GM21390 (cell line): ENCODE data around the gene NSMCE1.
"Not testable (repeated sequence)": the region's sequence is repeated elsewhere in the genome, so short reads cannot be mapped to it uniquely, and the experiment has no call there.

Experiments used
- ATAC-seq: cut with Tn5 transposase; IDR thresholded peaks from one replicate; pipeline ENCODE4 v1.9.1; 2021; ENCODE audit not compliant: unreplicated experiment

NSMCE1 gene

DNA sequence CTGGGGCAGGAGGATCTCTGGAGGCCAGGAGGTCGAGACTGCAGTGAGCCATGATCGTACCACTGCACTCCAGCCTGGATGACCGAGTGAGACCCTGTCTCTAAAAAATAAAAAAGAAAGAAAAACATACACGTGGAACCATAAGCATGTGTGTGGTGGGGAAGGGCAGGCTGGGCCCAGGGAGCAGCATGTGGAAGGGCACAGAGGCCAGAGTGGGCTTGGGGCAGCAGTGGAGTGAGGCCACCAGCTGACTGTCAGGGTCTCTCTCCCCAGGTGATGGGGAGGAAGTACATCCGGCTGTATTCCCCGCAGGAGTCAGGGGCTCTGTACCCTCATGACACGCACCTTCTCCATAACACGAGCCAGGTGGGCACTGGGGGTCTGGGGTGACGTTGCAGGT lies 48.5 kb downstream of the NSMCE1 start:
- no peak for ATAC-seq

DNA sequence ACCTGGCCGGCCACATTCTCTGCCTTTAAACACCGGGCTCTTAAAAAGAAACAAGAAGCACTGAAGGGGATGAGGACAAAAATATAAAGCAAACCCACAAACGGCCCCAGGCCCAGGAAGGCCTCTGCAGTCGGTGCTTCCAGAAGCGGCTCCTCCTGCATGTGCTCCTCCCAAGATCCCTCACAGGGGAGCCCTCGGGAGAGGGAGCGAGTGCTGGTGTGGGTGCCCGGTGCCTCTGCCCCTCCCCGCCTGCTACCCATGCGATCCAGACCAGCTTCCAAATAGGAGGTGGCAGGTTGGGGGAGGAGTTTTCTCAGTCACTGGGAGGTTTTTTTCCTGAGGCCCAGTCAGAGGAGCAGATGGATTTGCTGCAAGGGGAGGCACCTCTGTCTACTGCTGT lies 49.4 kb downstream of the NSMCE1 start:
- no peak for ATAC-seq

DNA sequence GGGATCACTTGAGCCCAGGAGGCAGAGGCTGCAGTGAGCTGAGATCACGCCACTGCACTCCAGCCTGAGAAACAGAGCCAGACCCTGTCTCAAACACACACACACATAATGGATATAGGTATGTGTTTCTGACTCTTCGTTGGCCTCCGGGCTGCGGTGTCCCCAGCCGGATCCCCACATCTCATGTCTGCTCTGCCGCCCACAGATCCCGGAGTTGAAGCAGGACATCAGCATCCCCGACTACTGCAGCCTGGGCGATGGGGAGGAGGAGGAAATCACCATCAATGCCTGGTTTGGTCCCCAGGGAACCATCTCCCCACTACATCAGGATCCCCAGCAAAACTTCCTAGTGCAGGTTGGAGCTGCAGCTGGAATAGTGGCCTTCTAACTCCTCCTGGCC lies 49.8 kb downstream of the NSMCE1 start:
- ATAC-seq: no peak

DNA sequence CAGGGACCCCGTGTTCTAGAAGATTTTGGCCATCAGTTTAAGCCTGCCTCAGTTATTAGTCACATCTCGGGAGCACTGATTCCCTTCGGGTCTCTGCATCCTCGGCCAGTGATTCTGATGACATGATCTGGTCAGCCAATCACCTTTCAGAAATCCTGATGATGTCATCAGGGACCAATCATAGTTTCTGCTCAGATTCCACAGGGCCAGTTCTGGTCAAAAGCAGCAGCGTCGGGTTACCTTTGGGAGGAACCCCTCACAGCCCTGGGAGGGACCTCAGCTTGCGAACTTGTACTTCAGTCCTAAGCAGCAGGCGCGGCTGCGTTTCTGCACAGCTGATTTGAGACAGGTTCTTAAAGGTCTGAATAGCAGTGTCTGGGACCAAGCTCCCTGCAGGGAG lies 51.3 kb downstream of the NSMCE1 start:
- ATAC-seq: no peak

DNA sequence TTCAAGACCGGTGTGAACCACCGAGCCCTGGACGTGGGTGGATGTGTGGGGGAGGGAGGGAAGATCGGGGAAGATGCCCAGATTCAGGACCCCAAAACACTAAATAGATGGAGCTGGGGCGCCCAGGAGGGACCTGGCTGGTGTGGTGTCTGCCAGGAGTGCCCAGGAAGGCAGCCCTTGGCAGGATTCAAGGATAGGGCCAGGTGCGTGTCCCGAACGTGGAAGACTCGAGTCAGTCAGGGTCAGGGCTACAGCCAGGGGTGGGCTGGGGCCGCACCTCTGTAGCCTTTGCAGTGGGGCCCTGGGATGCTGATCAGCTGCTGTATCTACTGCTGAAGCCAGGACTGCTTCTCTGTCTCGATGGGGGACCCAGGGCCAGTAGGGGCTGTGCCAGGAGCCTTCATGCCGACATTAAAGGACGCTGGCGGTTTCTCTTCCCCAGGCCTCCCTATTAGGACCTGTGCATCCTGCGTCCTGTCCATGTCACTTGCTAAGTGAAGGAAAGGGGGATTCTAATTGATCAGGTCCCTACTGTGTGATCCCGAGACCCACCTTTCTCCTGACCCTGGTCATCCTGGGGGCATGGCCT lies 52.2 kb downstream of the NSMCE1 start:
- no peak for ATAC-seq

DNA sequence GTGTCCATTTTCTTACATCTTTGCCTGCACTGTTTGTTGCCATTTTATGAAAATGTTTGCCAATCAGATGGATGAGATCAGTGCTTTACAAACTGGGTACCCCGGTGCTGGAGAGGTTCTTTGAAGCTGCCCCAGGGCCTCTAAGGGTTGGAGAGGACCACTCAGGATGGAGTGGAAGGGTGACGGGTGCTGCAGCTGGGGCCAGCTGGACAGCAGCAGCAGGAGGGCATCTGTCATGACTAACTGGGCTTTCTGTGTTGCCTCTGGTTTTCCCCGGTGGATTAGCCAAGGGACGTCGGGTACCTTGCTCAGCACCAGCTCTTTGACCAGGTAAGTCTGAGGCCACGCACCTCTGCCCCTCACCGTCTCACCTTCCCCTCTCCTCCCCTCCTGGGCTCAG lies 52.9 kb downstream of the NSMCE1 start:
- ATAC-seq: no peak

DNA sequence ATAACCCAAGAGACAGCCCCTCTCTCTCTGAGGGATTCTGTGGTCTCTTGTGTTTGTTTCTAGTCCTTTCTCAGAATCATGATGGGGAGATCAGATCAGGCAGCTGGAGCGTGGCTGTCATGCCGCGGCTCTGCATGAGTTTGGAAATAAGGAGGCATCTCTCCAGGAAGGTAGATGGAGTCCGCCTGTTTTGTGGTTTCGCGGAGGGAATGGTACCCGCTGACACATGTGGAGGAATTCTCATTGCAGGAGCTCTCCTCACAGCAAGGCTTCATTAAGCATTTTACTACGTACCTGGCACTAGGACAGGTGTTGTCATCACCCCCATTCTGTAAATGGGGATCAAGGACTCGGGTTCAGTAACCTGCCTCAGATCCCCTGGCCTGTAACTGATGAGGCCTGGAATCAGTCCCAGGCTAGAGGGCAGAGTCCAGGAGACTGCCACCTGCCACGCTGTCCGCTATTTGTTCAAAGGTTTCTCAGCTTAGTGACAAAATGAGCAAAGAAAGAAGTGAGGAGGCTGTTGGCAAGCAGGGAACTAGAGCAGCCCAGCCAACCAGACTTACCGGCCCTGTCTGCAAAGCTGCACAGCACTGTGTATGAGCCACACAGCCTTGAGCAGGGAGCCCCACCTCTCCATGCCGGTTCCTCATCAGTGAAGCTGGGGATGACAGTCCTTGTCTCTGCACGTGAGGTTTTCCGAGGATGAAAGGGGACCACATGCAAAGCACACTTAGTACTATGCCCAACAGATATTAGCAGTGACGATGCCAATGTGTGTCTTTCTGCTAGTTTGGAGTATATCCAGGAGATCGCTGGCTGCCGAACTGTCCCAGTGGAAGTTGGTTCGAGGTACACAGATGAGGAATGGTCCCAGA lies 54.2 kb downstream of the NSMCE1 start:
- ATAC-seq: no peak

DNA sequence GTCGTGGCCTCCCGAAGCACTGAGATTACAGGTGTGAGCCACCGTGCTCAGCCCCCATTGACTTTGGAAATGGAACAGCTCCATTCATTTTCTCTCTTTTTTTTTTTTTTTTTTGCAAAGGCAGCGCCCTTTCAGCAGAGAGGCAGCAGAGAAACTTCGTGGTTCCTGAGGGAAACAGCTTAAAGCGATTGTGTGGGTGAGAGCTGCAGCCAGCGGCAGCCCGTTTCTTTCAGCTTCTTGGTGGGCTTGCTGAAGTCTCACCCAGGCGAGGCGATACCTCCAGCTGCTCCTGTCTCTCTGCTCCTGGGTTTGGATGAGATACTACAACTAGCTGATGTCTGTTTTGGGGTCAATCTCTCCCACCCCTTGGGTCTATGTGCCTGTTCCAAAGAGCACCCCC lies 57.5 kb downstream of the NSMCE1 start:
- no peak for ATAC-seq

DNA sequence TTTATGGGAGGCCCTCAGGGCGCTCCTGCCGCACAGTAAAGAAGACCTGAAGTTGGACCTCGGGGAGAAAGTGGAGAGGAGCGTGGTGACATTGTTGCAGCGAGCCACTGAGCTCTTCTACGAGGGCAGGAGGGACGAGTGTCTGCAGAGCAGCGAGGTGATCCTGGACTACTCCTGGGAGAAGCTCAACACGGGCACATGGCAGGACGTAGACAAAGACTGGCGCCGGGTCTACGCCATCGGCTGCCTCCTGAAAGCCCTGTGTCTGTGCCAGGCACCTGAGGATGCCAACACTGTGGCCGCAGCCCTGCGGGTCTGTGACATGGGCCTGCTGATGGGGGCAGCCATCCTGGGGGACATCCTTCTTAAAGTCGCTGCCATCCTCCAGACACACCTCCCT lies 58.4 kb downstream of the NSMCE1 start:
- ATAC-seq: no peak

DNA sequence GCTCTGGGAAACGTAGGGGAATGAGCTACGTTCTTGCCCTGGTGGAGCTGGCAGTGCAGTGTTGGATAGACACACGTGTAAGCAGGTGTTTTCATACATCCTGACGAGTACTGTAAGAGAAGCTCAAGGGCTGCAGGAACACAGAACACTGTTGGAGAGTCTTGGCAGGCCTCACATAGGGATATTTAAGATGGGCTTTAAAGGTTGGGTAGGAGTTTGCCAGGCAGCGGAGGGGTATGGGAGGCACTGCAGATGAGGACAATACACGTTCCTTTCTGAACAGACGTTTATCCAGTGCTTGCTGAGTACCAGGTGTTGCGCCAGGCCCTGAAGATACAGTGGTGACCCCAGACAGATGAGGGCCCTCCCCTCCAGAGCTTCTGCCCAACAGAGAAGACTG lies 59.0 kb downstream of the NSMCE1 start:
- no peak for ATAC-seq

DNA sequence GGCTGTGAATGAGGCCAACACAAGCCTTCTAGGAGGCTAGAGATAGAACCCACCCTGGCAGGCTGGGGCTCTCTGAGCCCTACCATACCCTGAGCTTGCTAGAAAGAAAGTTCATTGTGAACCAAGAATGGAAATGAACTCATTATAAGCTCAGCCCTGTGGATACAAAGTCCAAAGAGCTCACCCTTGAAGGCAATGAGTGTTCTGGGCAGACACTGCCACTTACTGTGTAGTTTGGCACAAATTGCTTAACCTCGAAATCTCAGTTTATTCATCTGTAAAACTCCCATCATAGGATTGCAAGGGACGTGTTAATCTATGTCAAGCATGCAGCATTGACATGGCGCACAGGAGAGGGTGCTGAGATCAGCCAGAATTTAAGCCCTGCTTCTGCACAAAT lies 59.8 kb downstream of the NSMCE1 start:
- no peak for ATAC-seq

DNA sequence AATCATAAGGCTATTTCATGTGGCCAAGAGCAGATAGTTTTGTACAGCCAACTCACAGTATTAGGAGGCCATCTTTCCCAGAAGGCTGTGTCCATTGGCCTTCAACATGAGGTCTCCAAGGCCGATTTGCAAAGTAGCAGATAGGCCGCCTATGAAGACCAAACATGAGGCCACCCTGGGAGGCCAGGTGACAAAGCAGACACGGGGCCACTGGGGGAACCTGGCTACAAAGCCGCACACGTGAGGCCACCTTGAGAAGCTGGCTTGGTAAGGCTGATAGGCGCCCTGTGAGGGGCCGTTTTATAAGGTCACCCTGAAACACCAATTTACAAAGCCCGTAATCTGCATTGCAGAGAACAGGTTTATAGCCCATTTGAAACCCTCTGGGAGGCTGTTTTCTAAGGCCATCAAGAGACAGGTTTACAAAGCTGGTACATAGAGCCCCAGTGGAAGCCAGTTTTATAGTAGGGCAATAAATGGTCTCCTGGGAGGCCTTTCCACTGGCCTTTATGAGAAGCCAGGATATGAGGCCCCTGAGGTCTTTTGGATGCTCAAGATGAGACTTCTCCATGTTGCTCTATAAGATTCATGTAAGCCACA lies 60.4 kb downstream of the NSMCE1 start:
- ATAC-seq: no peak

DNA sequence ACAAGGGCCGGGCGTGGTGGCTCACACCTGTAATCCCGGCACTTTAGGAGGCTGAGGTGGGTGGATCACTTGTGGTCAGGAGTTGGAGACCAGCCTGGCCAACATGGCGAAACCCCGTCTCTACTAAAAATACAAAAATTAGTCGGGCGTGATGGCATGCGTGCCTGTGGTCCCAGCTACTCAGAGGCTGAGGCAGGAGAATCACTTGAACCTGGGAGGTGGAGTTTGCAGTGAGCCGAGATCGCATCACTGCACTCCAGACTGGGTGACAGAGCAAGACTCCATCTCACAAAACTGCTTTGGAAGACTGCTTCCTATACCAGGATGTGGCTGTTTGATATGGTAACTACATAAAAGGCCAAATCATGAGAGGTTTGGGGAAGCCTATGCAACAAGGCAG lies 61.5 kb downstream of the NSMCE1 start:
- not testable (repeated sequence) for ATAC-seq

DNA sequence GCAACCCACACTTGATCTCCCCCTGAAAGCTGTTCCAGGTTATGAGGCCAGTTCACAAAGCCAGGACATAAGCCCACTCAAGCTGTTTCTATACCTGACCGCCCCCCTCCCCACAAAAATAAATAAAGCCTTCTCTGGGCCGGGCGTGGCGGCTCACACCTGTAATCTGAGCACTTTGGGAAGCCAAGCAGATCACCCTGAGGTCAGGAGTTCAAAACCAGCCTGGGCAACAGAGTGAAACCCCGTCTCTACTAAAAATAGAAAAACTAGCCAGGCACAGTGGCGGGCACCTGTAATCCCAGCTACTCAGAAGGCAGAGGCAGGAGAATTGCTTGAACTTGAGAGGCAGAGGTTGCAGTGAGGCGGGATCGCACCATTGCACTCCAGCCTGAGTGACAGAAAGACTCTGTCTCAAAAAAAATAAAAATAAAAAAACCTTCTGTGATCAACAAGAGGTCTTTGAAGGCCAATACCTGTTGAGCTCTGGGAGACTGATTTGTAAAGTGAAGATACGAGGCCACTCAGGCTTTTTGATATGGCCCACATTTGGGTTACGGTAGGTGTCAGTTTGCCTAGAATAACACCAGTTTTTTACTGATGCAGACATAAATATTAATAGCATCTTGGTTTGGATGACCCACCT lies 63.0 kb downstream of the NSMCE1 start:
- ATAC-seq: no peak

DNA sequence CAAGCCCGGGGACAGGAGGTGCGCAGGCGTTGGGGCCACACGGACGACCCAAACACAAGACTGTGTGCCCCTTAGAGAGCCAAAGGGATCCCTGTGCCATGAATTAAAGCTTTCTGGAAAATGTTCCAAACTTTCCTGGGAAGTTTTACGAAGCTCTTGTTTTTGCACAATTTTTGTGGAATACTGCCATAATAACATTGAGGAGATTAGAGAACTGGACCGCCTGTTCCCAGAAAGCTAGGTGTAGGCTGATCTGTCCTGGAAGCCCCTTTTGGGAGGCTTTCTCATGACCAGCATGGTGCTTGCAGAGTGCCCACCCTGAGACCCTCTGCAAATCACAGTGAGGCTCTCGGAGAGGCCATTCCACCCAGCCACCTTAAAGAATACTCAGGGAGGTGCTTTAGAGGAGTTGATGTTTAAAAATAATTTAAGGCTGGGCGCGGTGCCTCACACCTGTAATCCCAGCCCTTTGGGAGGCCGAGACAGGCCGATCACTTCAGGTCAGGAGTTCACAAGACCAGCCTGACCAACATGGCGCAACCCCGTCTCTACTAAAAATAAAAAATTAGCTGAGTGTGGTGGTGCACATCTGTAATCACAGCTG lies 64.2 kb downstream of the NSMCE1 start:
- ATAC-seq: no peak

DNA sequence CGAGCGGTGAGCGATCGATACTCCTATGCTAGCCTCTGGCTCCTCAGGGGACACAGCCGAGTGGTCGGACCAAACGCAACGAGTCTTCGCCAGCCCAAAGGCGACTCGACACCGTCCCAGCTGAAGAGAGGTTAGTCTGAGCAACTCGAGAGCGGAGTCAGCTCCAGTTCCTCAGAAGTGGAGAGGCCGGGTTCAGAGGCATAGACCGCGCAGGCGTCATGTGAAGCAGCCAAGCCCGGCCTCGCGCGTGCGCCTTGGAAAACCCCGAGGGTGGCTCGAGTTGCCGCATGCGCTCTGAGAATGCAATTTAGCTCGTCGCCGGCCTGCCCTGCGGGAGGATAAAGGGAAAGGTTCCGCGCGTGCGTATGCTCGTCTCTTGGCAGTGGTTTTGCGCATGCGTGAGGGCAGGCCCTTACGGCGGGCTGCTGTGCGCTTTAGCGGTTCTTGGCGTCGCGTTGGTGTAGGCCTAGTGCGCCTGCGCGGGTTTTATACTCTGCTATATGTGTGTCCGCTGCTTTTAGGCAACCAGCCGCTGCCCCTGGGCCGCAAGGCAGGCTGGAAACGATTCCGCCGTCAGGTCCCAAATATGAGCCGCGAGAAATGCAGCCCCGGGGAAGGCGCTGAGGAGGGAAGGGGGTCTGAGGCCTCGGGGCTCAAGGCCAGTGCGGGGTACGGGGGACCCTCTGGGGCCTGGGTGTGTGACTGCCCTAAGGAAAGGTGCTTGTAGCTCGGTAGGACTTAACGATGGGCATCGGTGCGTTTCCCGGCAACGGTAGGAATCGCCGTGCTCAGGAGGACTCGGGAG lies 64.9 kb downstream of the NSMCE1 start, which contains the start of gene KDM8:
TSS of gene KDM8 (plus strand) at position 20 of the 805 bp plus-strand sequence. CDS start 6,598 bp downstream, outside the sequence.
- ATAC-seq: peak; percentile 67

DNA sequence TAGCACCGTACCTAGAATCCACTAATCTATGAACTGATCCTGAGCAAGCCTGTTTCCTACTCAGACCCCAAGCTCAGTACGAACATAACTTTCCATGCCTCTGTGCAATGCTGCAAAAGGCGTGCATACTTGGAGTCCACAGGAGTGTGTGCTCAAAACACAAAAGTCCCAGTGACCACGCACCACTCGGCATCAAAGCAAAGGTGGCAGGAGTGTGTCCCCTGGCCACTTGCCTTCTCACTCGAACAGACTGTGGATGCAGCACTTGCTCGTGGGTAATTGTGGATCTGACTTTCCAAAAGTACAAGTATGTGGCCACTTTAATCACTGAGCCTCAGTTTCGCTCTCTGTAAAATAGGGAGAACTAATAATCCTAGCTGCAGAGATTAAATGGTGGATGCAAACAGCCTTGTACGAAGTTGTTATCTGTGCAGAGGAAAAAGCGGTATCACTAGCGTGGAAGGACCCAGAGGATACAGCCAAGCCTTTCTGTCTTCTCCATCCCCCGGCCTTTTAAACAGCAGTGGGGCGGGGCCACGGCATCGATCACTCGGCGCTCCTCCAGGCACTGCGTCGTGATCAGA lies 65.6 kb downstream of the NSMCE1 start:
- ATAC-seq: peak; percentile 63

DNA sequence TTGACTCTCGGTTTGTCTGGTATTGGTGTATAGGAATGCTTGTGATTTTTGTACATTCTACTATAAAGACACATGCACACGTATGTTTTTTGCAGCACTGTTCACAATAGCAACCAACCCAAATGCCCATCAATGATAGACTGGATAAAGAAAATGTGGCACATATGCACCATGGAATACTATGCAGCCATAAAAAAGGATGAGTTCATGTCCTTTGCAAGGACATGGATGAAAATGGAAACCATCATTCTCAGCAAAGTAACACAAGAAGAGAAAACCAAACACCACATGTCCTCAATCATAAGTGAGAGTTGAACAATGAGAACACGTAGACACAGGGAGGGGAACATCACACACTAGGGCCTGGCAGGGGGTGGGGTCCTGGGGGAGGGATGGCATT lies 67.7 kb downstream of the NSMCE1 start:
- ATAC-seq: not testable (repeated sequence)

DNA sequence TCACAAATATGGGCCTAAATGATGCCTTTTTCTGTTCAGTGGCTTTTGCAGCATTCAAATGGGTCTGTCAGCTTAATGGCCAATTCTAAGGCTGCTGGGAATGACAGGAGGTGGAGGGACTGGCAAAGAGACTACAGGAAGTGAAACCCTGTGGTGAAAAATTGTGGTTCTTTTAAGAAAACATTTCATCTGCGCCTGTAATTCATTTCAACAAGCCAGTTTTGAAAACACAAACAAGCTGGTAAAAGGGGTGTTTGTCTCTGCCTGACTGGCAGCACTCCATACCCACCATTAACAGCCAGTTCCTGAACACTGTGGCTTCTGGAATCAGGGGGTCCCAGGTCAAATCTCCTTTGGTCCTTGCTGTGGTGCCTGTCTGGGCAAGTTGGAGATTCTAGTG lies 68.8 kb downstream of the NSMCE1 start:
- ATAC-seq: peak; percentile 35

DNA sequence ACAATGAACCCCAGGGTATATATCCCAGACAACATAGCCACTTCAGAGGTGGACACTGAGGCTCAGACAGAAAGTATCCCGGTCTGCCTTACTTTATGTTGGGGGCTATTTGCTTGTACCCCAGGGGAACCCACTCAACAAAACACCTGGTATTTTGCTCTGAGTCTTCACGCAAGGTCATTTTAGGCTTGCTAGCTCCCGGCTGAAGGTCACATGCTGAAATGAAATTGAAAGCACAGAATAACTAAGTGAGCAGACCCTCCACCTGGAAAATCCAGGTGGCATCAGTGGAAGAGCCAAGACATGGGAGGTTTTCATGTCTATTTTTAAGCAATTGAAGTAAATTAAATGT lies 69.4 kb downstream of the NSMCE1 start:
- no peak for ATAC-seq
